ENCODE measurements around the gene APBB1. TPM values are rescaled to one million over a fixed set of nuclear protein-coding genes. Genes with fewer than 3 reads are reported as not detected.

The APBB1 gene
- total RNA-seq, 2 donors from 2014 or later, result 6.6 to 10.2 TPM

DNA sequence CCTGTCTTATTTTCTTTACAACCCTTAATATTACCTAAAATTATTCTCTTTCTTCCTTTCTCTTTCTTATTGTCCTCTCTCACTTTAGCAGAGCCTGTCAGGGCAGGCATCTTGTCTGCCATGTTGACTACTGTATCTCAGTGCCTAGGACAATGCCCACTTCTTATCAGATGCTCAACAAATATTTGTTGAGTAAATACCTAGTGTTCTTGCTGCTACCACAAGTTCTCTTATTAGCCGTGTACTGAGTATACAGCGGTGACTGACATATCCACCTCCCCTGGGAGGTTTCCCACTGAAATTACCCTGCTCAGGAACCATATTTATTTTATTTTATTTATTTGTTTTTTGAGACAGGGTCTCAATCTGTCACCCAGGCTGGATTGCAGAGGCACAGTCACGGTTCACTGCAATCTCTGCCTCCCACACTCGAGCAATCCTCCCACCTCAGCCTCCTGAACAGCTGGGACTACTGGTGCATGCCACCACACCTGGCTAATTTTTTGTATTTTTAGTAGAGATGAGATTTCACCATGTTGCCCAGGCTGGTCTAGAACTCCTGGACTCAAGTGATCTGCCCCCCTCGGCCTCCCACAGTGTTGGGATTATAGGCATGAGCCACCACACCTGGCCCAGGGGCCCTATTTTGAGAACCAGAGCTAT lies 15.2 kb upstream of the APBB1 start:
- no peak for DNase-seq
- H3K9ac ChIP-seq (ENCODE audit: low read depth in 2 of 2, low read length in 2 of 2), result no peak overlapping the region
- H3K36me3 ChIP-seq, result no peaks in the 10 kb centered on the region
- intact Hi-C loops (cut with DNase I), result no loop called here
- H3K27me3 ChIP-seq, result no peaks in the 10 kb centered on the region
- H3K27ac ChIP-seq, result no peak overlapping the region
- no peaks in the 10 kb centered on the region for H3K9me3 ChIP-seq
- no peaks in the 10 kb centered on the region for H3K4me1 ChIP-seq
- TF ChIP-seq, protein P1, sequence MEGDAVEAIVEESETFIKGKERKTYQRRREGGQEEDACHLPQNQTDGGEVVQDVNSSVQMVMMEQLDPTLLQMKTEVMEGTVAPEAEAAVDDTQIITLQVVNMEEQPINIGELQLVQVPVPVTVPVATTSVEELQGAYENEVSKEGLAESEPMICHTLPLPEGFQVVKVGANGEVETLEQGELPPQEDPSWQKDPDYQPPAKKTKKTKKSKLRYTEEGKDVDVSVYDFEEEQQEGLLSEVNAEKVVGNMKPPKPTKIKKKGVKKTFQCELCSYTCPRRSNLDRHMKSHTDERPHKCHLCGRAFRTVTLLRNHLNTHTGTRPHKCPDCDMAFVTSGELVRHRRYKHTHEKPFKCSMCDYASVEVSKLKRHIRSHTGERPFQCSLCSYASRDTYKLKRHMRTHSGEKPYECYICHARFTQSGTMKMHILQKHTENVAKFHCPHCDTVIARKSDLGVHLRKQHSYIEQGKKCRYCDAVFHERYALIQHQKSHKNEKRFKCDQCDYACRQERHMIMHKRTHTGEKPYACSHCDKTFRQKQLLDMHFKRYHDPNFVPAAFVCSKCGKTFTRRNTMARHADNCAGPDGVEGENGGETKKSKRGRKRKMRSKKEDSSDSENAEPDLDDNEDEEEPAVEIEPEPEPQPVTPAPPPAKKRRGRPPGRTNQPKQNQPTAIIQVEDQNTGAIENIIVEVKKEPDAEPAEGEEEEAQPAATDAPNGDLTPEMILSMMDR (IDR thresholded peaks at IDR 0.05), result no peak
- no peak overlapping the region for H3K4me3 ChIP-seq

- no peaks in the 10 kb centered on the region for H3K4me1 ChIP-seq
- no peaks in the 10 kb centered on the region for H3K27me3 ChIP-seq
- TF ChIP-seq, protein P1 (IDR thresholded peaks at IDR 0.05), result no peak
- intact Hi-C loops (cut with DNase I), result no loop called here
- no peak for DNase-seq
- no peak overlapping the region for H3K9ac ChIP-seq (ENCODE audit: low read depth in 2 of 2, low read length in 2 of 2)
- no peaks in the 10 kb centered on the region for H3K9me3 ChIP-seq
- no peak overlapping the region for H3K27ac ChIP-seq
- no peaks in the 10 kb centered on the region for H3K36me3 ChIP-seq
- H3K4me3 ChIP-seq, result no peak overlapping the region
Measured at GRCh38 chr11:6431861-6432260, 13.0 kb upstream of the APBB1 start.

- Histone ChIP-seq H3K27ac (no peak overlapping the region), H3K9me3 (no peaks in the 10 kb centered on the region), H3K4me1 (no peaks in the 10 kb centered on the region), H3K36me3 (no peaks in the 10 kb centered on the region), H3K27me3 (no peaks in the 10 kb centered on the region), H3K9ac (ENCODE audit: low read depth in 2 of 2, low read length in 2 of 2) (no peak overlapping the region), H3K4me3 (no peak overlapping the region)
- no peak for DNase-seq
- TF ChIP-seq, protein P1 (IDR thresholded peaks at IDR 0.05), result no peak
- intact Hi-C loops (cut with DNase I), result no loop called here
Measured at GRCh38 chr11:6427516-6427915, 8.6 kb upstream of the APBB1 start.

DNA sequence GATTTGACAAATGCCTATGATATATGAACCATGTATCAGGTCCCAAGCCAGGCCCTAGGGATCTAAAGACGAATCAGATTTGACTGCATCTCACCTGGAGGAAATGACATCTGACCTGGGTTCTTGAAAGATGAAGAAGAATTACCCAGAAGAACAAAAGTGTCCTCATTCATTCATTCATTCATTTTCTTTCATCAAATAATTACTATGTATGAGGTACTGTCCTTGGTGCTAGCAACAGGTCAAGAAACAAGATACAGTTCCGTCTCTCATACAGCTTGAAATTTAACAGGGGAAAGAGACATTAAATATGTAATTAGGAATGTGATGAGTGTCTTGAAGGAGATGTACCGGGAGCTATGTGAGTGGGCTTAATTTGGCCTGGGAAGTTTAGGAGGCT lies 1.8 kb upstream of the APBB1 start:
- H3K9me3 ChIP-seq, result no peaks in the 10 kb centered on the region
- intact Hi-C loops (cut with DNase I), result no loop called here
- H3K9ac ChIP-seq (ENCODE audit: low read depth in 2 of 2, low read length in 2 of 2), result no peak overlapping the region
- DNase-seq, result no peak
- H3K36me3 ChIP-seq, result no peaks in the 10 kb centered on the region
- TF ChIP-seq, protein P1 (IDR thresholded peaks at IDR 0.05), result no peak
- no peak overlapping the region for H3K27ac ChIP-seq
- H3K4me3 ChIP-seq, result no peak overlapping the region
- no peaks in the 10 kb centered on the region for H3K27me3 ChIP-seq
- H3K4me1 ChIP-seq, result no peaks in the 10 kb centered on the region

DNA sequence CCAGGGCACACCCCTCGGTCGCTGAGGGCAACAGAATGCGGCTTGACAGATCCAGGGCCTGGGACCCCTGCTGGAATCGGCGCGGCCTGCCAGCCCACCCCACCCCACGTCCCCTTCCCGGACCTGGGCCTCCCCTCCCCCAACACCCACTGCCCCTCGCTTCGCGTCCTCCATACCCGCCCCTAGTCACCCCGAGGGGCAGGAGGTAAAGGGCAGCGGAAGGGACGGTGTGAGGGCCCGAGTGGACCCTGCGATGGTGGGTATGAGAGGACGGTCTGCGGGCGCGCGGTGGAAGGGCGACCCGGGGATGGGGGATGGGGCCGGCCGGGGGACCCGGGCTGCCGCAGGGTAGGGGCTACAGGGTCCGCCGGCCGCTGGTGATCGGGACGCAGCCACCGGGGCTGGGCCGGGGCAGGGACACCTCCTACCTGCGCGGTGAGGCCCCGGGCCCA lies 311 bp downstream of the APBB1 start:
- TF ChIP-seq, protein P1 (IDR thresholded peaks at IDR 0.05), result no peak
- intact Hi-C loops (cut with DNase I), result no loop called here
- H3K9me3 ChIP-seq, result no peaks in the 10 kb centered on the region
- H3K4me3 ChIP-seq, result peak overlapping the region; percentile 91
- DNase-seq, result peak; percentile 29
- H3K27ac ChIP-seq, result peak overlapping the region; percentile 57
- no peaks in the 10 kb centered on the region for H3K27me3 ChIP-seq
- no peaks in the 10 kb centered on the region for H3K36me3 ChIP-seq
- no peaks in the 10 kb centered on the region for H3K4me1 ChIP-seq
- H3K9ac ChIP-seq (ENCODE audit: low read depth in 2 of 2, low read length in 2 of 2), result peak overlapping the region in 1 of 2 donors; percentile 89

All from colonic mucosa (tissue), 4 donors.